BJ (cell line): ENCODE measurements around the gene HSF4. TPM values are rescaled to one million over a fixed set of nuclear protein-coding genes. Genes with fewer than 3 reads are reported as not detected.

Source experiments
- CTCF ChIA-PET: fragments of 350-600 bp; formaldehyde crosslinking; extraction: SDS; loops from one replicate; lab custom pipeline; 2021; ENCODE audit warnings: antibody characterized with exemption, inconsistent platforms; lab: Yijun Ruan, JAX
- POLR2A ChIA-PET: fragments of 300-600 bp; sonication (Branson Sonifier 250); formaldehyde crosslinking; extraction: SDS; loops from one replicate; lab custom pipeline; 2021; ENCODE audit warnings: antibody characterized with exemption; lab: Charles Lee
- DNase-seq: peaks from one replicate; pipeline ENCODE4 v3.0.0-alpha.2; 2011; ENCODE audit warnings: low read depth
- H3K27me3 ChIP-seq: 2 replicates; pipeline ENCODE4 v1.6.0; 2011; ENCODE audit warnings: low read length; ENCODE audit not compliant: control insufficient read depth, insufficient read depth
- H3K36me3 ChIP-seq: 2 replicates; pipeline ENCODE4 v1.5.1; 2011; ENCODE audit warnings: low read length; ENCODE audit not compliant: control insufficient read depth, insufficient read depth
- H3K4me3 ChIP-seq: 2 replicates; pipeline ENCODE4 v1.5.1; 2011; ENCODE audit warnings: low read depth, mild to moderate bottlenecking, control low read depth, low read length
- polyA minus RNA-seq: library from RNA; depleted of rRNA, polyadenylated mRNA; stranded (reverse); fragments of >200 nt; gene quantifications from 2 replicates; pipeline ENCODE4 v1.2.3, GENCODE V29; 2011; rRNA and poly(A)+ RNA removed
- polyA plus RNA-seq: library from polyadenylated mRNA; depleted of rRNA; stranded (reverse); fragments of >200 nt; gene quantifications from 2 replicates; pipeline ENCODE4 v1.2.3, GENCODE V29; 2011; rRNA removed
- TF ChIP-seq, protein P1 (sequence below): IDR thresholded peaks from 2 replicates; pipeline ENCODE4 v1.5.1; 2011; ENCODE audit warnings: low read depth, mild to moderate bottlenecking, control low read depth, inconsistent platforms, low read length, moderate library complexity; ENCODE audit not compliant: insufficient read depth

Gene HSF4, protein sequence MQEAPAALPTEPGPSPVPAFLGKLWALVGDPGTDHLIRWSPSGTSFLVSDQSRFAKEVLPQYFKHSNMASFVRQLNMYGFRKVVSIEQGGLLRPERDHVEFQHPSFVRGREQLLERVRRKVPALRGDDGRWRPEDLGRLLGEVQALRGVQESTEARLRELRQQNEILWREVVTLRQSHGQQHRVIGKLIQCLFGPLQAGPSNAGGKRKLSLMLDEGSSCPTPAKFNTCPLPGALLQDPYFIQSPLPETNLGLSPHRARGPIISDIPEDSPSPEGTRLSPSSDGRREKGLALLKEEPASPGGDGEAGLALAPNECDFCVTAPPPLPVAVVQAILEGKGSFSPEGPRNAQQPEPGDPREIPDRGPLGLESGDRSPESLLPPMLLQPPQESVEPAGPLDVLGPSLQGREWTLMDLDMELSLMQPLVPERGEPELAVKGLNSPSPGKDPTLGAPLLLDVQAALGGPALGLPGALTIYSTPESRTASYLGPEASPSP
- polyA plus RNA-seq: 3.2 and 4.1 TPM in 2 replicates
- polyA minus RNA-seq: 2.4 and 3.9 TPM in 2 replicates

GRCh38 chr16:67164599-67165061 is at the start of gene HSF4:
HSF4 (plus strand) TSS chr16:67164745; CDS start chr16:67164812, 67 bp downstream.
- peak within 1 kb of the TSS; percentile 9 for H3K4me3 ChIP-seq
- no peaks in the 10 kb centered on the region for H3K36me3 ChIP-seq
- peaks cover 18% of the 10 kb centered on the region for H3K27me3 ChIP-seq
- no peak for DNase-seq
- ChIA-PET POLR2A (no interaction called here), CTCF (interaction anchor here (1.9 to 7.1 kb wide), 2 partner anchors 9 to 10 kb away, joined by 5 to 36 read pairs; no protein-coding TSS in a partner anchor)
- TF ChIP-seq, protein P1, sequence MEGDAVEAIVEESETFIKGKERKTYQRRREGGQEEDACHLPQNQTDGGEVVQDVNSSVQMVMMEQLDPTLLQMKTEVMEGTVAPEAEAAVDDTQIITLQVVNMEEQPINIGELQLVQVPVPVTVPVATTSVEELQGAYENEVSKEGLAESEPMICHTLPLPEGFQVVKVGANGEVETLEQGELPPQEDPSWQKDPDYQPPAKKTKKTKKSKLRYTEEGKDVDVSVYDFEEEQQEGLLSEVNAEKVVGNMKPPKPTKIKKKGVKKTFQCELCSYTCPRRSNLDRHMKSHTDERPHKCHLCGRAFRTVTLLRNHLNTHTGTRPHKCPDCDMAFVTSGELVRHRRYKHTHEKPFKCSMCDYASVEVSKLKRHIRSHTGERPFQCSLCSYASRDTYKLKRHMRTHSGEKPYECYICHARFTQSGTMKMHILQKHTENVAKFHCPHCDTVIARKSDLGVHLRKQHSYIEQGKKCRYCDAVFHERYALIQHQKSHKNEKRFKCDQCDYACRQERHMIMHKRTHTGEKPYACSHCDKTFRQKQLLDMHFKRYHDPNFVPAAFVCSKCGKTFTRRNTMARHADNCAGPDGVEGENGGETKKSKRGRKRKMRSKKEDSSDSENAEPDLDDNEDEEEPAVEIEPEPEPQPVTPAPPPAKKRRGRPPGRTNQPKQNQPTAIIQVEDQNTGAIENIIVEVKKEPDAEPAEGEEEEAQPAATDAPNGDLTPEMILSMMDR: no peak

- H3K36me3 ChIP-seq: no peaks in the 10 kb centered on the region
- DNase-seq: no peak
- ChIA-PET POLR2A (no interaction called here), CTCF (interaction anchor here (0.6 to 1.7 kb wide), 4 partner anchors 13 to 117 kb away, joined by 3 to 5 read pairs (median 4); no protein-coding TSS in a partner anchor)
- no peak overlapping the region for H3K4me3 ChIP-seq
- TF ChIP-seq, protein P1: no peak
- H3K27me3 ChIP-seq: no peaks in the 10 kb centered on the region
Measured at GRCh38 chr16:67114793-67115192, 49.8 kb upstream of the HSF4 start.

GRCh38 chr16:67115639-67116038 is 48.9 kb upstream of the HSF4 start:
- no peaks in the 10 kb centered on the region for H3K27me3 ChIP-seq
- ChIA-PET CTCF (interaction anchor here (0.6 to 2.1 kb wide), 5 partner anchors 12 to 97 kb away, joined by 3 to 5 read pairs (median 3); no protein-coding TSS in a partner anchor), POLR2A (interaction anchor here (0.6 kb wide), 1 partner anchor 24 kb away, joined by 3 read pairs; no protein-coding TSS in a partner anchor)
- no peaks in the 10 kb centered on the region for H3K36me3 ChIP-seq
- no peak overlapping the region for H3K4me3 ChIP-seq
- TF ChIP-seq, protein P1: no peak
- DNase-seq: peak; percentile 42

DNA sequence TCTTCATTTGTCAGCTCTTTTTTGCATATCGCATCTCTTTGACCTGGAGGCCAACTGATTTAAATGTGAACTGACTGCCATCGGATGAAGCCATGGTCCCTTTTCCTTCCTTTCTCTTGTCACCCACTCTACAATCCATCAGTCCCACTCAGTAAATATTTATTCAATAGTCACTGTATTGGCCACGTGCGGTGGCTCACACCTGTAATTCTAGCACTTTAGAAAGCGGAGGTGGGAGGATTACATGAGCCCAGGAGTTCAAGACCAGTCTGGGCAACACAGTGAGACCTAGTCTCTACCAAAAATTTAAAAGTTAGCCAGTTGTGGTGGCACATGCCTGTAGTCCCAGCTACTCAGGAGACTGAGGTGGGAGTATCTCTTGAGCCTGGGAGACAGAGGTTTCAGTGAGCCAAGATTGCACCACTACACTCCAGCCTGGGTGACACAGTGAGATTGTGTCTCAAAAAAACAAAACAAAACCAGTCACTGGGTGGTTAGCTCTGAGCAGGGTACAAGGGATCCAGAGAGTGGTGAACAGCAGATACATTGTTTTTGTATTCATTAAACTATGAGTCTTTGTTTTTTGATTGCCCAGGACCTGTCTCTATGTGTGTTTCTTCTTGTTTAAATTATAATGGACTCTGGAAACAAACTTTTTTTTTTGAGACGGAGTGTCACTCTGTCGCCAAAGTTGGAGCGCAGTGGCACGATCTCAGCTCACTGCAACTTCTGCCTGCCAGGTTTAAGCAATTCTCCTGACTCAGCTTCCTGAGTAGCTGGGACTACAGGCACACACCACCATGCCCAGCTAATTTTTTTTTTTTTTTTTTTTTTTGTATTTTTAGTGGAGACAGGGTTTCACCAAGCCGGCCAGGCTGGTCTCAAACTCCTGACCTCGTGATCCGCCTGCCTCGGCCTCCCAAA is 47.9 kb upstream of the HSF4 start:
- no peaks in the 10 kb centered on the region for H3K27me3 ChIP-seq
- CTCF ChIA-PET: interaction anchor here (0.6 to 2.1 kb wide), 4 partner anchors 11 to 44 kb away, joined by 3 to 6 read pairs (median 4); no protein-coding TSS in a partner anchor
- TF ChIP-seq, protein P1: no peak
- DNase-seq: no peak
- POLR2A ChIA-PET: no interaction called here
- H3K4me3 ChIP-seq: no peak overlapping the region
- no peaks in the 10 kb centered on the region; the same call in 1 of the 2 replicates for H3K36me3 ChIP-seq
